ENCODE data around the gene SLC12A2. TPM values are rescaled to one million over a fixed set of nuclear protein-coding genes. Genes with fewer than 3 reads are reported as not detected.
A peak's percentile ranks its signal among the peaks of the same experiment; 100 is the strongest.

Gene SLC12A2
- total RNA-seq, 1 donor from 2014 or later: 15.4 TPM

DNA sequence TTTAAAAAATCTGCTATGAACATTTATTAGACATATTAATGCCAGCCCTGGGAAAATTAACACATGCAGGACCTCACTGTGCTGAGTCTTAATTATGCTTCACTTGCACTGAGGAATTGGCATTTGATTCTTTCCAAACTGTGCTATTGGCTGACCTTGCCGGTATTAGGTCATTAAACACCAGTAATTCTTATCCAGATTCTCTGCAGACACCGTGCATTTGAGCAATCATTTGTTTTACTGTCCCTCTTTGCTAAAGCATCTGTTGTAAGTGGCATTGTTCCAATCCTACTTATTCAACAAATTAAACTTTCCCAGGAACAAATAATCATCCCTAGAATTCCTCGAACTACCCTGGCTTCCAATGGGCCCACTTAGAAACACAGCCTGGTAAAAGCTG, 145.0 kb downstream of the SLC12A2 start:
- ATAC-seq: no peak

DNA sequence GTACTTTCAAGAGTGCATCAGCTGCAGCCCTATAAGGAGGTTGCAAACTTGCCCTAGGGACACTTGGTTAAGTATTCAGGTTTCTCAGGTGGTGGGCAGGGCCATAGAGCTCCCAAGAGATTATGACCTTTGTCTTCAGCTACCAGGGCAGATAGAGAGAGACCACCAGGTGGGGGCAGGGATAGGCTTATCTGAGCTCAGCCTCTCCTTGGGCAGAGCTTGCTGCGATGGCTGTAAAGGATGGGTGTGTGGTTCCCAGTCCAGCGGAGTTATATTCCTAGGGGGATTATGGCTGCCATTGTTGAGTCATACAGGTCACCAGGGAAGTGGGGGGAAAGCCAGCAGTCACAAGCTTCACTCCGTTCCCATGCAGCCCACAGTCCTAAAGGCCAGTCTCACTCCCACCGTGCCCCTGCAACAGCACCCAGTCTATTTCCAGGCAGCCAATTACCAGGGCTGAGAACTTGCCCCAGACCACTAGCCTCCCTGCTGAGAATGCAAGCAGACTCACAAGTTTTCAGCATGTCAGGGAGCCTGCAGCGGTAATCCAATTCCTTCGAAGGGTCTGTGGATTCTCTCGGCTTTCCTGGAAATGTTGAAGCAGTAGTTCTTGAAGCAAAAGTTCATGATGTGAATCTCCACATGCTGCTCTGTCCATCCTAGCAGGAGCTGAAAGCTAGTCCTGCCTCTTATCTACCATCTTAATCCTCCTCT, 151.5 kb downstream of the SLC12A2 start:
- ATAC-seq: no peak

DNA sequence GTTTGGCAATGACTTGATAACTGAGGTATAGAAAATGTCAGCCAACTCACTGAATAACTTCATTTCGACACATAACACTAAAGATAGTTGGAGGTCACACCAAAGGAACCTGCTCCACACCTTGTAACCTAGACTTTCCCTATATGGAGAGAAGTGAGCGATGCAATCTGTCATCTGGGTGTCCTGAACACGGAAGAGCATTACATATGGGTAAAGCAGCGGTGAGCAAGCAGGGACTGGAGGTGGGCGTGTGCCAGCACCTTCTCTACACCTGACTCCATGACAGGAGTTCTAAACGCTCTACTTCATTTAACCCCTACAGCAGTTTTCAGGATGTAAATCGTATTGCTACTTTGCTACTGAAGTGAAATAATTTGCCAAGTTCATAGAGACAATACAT, 152.8 kb downstream of the SLC12A2 start:
- ATAC-seq: peak; percentile 91

DNA sequence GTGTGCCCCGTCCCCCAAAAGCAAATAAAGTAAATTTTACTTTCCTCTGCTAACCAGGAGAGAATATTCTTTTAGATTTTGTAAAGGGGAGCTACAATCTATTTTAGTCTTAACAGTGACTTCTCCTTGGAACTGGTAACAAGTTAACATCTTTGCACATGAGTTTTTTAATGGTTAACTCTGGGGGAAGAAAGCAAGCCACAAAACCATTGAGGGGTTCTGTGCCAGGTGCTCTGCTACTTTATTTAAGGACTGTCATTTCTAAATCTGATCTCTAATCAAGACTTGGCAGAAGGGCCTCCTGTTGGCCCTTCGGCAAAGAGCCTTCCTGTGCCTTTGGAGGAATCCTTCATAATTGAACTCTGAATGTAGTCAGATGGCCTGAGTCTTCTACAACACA, 153.4 kb downstream of the SLC12A2 start:
- no peak for ATAC-seq

DNA sequence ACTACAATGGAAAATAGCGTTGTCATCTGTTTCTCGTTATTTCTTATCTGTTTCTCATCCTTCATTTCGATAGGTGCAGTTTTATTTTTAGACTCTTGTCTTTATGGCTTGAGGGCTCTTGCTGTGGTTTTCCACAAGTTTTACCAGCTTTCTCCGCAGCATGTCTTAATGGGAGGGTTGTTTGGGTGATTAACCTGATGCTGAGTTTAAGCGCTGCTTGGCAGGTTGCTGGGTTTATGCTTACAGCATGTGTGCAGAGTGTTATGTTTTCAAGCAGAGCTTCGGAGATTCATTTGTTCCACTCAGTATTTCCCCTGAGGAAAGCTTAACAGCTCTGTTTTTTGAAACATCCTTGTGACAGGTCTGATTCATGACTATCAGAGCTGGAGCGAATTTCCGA, 154.0 kb downstream of the SLC12A2 start:
- ATAC-seq: peak; percentile 45
